Lower leg skin (tissue), 4 donors: ENCODE results near the gene RYR2. TPM values are rescaled to one million over a fixed set of nuclear protein-coding genes. Genes with fewer than 3 reads are reported as not detected.
"Not testable (repeated sequence)": the region's sequence is repeated elsewhere in the genome, so short reads cannot be mapped to it uniquely, and the experiment has no call there.

Experiments
- DNase-seq, 2 donors: peaks; one replicate each; pipeline ENCODE4 v3.0.0-alpha.2; 2019; ENCODE audit warnings: low spot score in 2 of 2
- H3K4me3 ChIP-seq: fragments of 200-600 bp; sonication (generic); 2 replicates; pipeline ENCODE4 v1.5.1; 2017; ENCODE audit warnings: mild to moderate bottlenecking, low read depth; ENCODE audit not compliant: poor library complexity, severe bottlenecking
- POLR2A ChIP-seq, 2 donors: fragments of 450-650 bp; IDR thresholded peaks; one replicate each; pipeline ENCODE4 v1.6.1; 2016 to 2017; ENCODE audit warnings: antibody characterized with exemption in 2 of 2, mild to moderate bottlenecking in 1 of 2, moderate library complexity in 1 of 2
- WGBS, 2 donors: methylation state at CpG; one replicate each; pipeline ENCODE4 v1.1.5; 2018; 5-methylcytosine and 5-hydroxymethylcytosine counted together
- intact Hi-C: fragments of 100-400 bp; cut with DNase I; formaldehyde crosslinking; loops from one replicate; pipeline ENCODE4 v1.15.0; 2023; ENCODE audit warnings: low total_unique reads
- total RNA-seq, 4 donors: library from RNA; depleted of rRNA; stranded (reverse); fragments of >200 nt; gene quantifications; one replicate each; pipeline ENCODE4 v1.1.0, GENCODE V29; 2016
- TF ChIP-seq, protein P1 (sequence below), 3 donors: fragments of 450-650 bp; IDR thresholded peaks; one replicate each; pipeline ENCODE4 v1.5.1; 2016; ENCODE audit warnings: antibody characterized with exemption in 3 of 3, mild to moderate bottlenecking in 3 of 3, moderate library complexity in 2 of 3

The RYR2 gene
- total RNA-seq, 4 donors from 2014 or later: 0.19 to 0.97 (median 0.66) TPM

DNA sequence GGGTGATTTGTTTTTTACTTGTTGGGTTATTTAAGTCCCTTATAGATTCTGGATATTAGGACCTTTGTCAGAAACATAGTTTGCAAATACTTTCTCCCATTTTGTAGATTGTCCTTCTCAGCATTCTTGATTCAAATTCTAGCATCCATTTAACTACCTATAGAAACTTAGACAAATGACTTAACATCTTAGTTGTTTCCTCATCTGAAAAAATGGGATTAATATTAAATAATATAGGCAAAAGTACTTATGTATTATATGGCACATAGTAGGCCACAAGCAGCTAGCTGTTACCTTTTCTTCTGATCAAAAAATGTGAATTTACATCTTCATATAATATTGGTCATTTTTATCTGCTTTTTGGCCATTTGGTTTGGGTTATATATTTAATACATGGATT is 541.3 kb downstream of the RYR2 start:
- intact Hi-C loops: no loop called here
- no peak for DNase-seq
- H3K4me3 ChIP-seq: no peak overlapping the region
- TF ChIP-seq, protein P1, sequence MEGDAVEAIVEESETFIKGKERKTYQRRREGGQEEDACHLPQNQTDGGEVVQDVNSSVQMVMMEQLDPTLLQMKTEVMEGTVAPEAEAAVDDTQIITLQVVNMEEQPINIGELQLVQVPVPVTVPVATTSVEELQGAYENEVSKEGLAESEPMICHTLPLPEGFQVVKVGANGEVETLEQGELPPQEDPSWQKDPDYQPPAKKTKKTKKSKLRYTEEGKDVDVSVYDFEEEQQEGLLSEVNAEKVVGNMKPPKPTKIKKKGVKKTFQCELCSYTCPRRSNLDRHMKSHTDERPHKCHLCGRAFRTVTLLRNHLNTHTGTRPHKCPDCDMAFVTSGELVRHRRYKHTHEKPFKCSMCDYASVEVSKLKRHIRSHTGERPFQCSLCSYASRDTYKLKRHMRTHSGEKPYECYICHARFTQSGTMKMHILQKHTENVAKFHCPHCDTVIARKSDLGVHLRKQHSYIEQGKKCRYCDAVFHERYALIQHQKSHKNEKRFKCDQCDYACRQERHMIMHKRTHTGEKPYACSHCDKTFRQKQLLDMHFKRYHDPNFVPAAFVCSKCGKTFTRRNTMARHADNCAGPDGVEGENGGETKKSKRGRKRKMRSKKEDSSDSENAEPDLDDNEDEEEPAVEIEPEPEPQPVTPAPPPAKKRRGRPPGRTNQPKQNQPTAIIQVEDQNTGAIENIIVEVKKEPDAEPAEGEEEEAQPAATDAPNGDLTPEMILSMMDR (IDR thresholded peaks at IDR 0.05): no peak
- no peak for TF ChIP-seq POLR2A (IDR thresholded peaks at IDR 0.05)

DNA sequence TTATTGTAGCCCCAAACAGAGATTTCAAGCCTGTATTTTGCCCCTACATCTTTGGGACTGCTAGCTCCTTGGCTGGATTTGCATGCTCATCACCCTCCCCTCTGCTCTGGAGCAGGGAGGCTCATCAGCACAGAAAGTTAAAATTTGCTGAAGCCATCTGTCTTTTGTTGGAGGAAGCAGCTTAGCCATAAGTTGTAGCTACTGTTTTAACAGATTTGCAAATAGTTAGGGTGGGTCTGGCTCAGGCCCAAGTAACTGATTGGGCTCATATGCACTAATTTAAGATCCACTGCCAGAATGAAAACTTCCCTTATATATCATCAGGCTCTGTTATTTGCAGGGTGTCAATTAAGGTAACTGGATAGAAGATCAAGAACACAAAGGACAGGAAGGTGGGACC is 541.8 kb downstream of the RYR2 start:
- no peak for DNase-seq
- no peak overlapping the region for H3K4me3 ChIP-seq
- intact Hi-C loops: no loop called here

DNA sequence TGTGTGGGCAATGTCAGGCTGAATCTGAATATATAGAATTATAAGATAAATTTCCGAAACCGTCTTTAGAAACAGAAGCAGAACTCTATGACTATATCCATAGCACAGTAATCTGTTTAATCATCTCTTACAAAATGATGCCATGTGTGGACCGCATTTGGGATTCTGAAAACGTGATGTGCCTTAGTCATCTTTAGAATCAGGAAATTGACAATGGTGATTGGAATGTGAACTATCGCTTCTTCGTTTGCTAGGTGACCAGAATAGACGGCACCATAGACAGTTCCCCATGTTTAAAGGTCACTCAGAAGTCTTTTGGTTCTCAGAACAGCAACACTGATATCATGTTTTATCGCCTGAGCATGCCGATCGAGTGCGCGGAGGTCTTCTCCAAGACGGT is 548.4 kb downstream of the RYR2 start:
- no peak overlapping the region for H3K4me3 ChIP-seq
- 87 to 92% methylated on average over 13 of the region's 13 CpGs for WGBS, 2 donors
- intact Hi-C loops: no loop called here
- DNase-seq: no peak
- TF ChIP-seq POLR2A (IDR thresholded peaks at IDR 0.05): no peak
- TF ChIP-seq, protein P1 (IDR thresholded peaks at IDR 0.05): no peak

More for the DNA sequence above, 541.8 kb downstream of the RYR2 start:
- TF ChIP-seq, protein P1 (IDR thresholded peaks at IDR 0.05): no peak
- TF ChIP-seq POLR2A (IDR thresholded peaks at IDR 0.05): no peak

DNA sequence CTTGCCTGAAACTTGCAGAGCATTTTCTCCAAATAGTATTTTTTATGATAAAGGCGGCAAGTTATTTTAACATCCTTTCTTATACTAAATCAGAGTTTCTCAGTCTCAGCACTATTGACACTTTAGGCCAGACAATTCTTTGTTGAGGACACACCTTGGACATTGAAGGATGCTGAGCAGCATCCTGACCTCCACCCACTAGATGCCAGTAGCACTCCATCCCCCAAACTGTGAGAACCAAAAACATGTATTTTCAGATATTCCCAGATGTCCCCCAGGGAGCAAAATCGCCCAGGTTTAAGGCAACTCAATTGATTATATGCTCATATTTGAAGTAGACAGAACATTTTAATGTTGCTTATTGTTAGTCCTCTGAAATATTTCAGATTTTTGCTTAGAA is 549.4 kb downstream of the RYR2 start:
- H3K4me3 ChIP-seq: no peak overlapping the region
- TF ChIP-seq, protein P1 (IDR thresholded peaks at IDR 0.05): no peak
- no peak for TF ChIP-seq POLR2A (IDR thresholded peaks at IDR 0.05)
- intact Hi-C loops: no loop called here
- DNase-seq: no peak
- 84 to 86% methylated on average over 2 of the region's 2 CpGs for WGBS, 2 donors

DNA sequence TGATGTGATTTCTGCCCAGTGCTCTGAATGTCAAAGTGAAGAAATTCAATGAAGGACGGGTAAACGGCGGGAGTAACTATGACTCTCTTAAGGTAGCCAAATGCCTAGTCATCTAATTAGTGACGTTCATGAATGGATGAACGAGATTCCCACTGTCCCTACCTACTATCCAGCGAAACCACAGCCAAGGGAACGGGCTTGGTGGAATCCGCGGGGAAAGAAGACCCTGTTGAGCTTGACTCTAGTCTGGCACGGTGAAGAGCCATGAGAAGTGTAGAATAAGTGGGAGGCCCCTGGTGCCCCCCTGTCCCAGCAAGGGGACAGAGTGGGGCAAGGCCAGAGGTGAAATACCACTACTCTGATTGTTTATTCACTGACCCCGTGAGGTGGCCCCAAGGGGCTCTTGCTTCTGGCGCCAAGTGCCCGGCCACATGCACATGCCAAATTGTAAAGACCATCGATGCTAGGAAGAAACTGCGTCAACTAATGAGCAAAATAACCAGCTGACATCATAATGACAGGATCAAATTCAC is 561.1 kb downstream of the RYR2 start:
- DNase-seq, H3K4me3 ChIP-seq, intact Hi-C loops: not testable (repeated sequence)
- WGBS, 2 donors: 84 to 87% methylated on average over 15 of the region's 15 CpGs

DNA sequence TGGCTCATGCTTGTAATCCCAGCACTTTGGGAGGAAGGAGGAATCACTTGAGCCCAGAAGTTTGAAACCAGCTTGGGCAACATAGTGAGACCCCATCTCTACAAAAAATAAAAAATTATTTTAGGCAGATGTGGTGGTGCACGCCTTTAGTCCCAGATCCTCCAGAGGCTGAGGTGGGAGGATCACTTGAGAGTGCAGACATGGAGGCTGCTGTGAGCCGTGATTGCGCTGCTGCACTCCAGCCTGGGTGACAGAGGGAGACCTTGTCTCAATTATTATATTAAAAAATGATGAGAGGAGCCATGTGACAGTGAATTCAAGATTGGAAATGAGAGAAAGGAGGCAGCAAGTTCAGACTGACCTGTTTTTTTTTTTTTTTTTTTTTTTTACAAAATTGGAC is 566.4 kb downstream of the RYR2 start:
- TF ChIP-seq POLR2A (IDR thresholded peaks at IDR 0.05): no peak
- DNase-seq: no peak
- H3K4me3 ChIP-seq: no peak overlapping the region
- 83 to 90% methylated on average over 3 of the region's 3 CpGs for WGBS, 2 donors
- intact Hi-C loops: no loop called here

DNA sequence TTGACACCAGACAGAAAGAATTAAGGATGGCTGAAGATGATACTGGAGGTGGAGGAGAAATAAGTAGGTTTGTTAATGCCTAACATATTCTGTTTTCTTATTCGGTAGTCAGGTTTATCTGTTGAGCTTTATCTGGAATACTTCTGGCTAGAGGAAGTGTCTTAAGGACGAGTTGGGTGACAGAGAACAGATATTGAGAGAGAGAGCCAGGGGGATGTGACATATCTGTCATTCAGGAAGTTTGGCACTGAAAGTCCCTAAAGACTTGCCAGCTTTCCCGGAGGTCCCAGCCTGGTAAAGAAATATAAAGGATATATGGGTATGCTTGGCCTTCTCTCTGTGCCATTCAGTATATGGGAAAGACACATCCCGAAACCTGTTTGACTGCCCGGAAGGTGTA is 568.2 kb downstream of the RYR2 start:
- WGBS, 2 donors: 86 to 89% methylated on average over 5 of the region's 5 CpGs
- H3K4me3 ChIP-seq: no peak overlapping the region
- intact Hi-C loops: no loop called here
- DNase-seq: no peak
- no peak for TF ChIP-seq POLR2A (IDR thresholded peaks at IDR 0.05)
- TF ChIP-seq, protein P1 (IDR thresholded peaks at IDR 0.05): no peak
